Right atrium auricular region (tissue), 2 donors: ENCODE data around the gene SLC39A12. TPM values are rescaled to one million over a fixed set of nuclear protein-coding genes. Genes with fewer than 3 reads are reported as not detected.

Experiments used
- DNase-seq: peaks from one replicate; pipeline ENCODE4 v3.0.0-alpha.2; 2019; ENCODE audit warnings: low spot score
- H3K27ac ChIP-seq, 2 donors: fragments of 200-600 bp; sonication (generic); 1 replicate in 1 of 2; 2 replicates in 1 of 2; pipeline ENCODE4 v1.5.1; 2016 to 2019
- H3K27me3 ChIP-seq, 2 donors: fragments of 200-600 bp; sonication (generic); one replicate each; pipeline versions ENCODE4 v1.5.1 to v1.6.0; 2017 to 2019
- H3K36me3 ChIP-seq: fragments of 200-600 bp; sonication (generic); one replicate; pipeline ENCODE4 v1.5.1; 2016
- H3K4me1 ChIP-seq, 2 donors: fragments of 200-600 bp; sonication (generic); one replicate each; pipeline versions ENCODE4 v1.5.1 to v1.6.0; 2017 to 2019
- H3K4me3 ChIP-seq, 2 donors: fragments of 200-600 bp; sonication (generic); 1 replicate in 1 of 2; 2 replicates in 1 of 2; pipeline ENCODE4 v1.5.1; 2017 to 2019; ENCODE audit warnings: mild to moderate bottlenecking in 1 of 2, moderate library complexity in 1 of 2
- H3K9me3 ChIP-seq, 2 donors: fragments of 200-600 bp; sonication (generic); one replicate each; pipeline ENCODE4 v1.5.1; 2019
- CTCF ChIP-seq, 2 donors: fragments of 200-600 bp; sonication (generic); IDR thresholded peaks; one replicate each; pipeline ENCODE4 v1.5.1; 2019; ENCODE audit warnings: antibody characterized with exemption in 2 of 2
- total RNA-seq, 2 donors: library from RNA; depleted of rRNA; stranded (reverse); fragments of >200 nt; gene quantifications; one replicate each; pipeline ENCODE4 v1.1.0, GENCODE V29; 2016

The SLC39A12 gene
- total RNA-seq, 2 donors from 2014 or later: not detected

- DNase-seq: no peak
- no peak overlapping the region for H3K4me3 ChIP-seq
- no peaks in the 10 kb centered on the region for H3K9me3 ChIP-seq
- no peaks in the 10 kb centered on the region for H3K4me1 ChIP-seq
- H3K36me3 ChIP-seq: no peaks in the 10 kb centered on the region
- no peaks in the 10 kb centered on the region for H3K27me3 ChIP-seq
- no peak overlapping the region for H3K27ac ChIP-seq
- no peak for TF ChIP-seq CTCF (IDR thresholded peaks at IDR 0.05)
Measured at GRCh38 chr10:17954861-17955260, 3.1 kb downstream of the SLC39A12 start.

- no peaks in the 10 kb centered on the region for H3K27me3 ChIP-seq
- no peaks in the 10 kb centered on the region for H3K36me3 ChIP-seq
- no peak overlapping the region for H3K27ac ChIP-seq
- no peaks in the 10 kb centered on the region for H3K4me1 ChIP-seq
- H3K4me3 ChIP-seq: no peak overlapping the region
- H3K9me3 ChIP-seq: peaks cover 0 to 8% of the 10 kb centered on the region in 2 donors
- DNase-seq: no peak
- no peak for TF ChIP-seq CTCF (IDR thresholded peaks at IDR 0.05)
Measured at GRCh38 chr10:17958049-17958448, 6.3 kb downstream of the SLC39A12 start.

GRCh38 chr10:17959870-17960269 is 8.2 kb downstream of the SLC39A12 start:
- H3K9me3 ChIP-seq: peaks cover 0 to 8% of the 10 kb centered on the region in 2 donors
- no peaks in the 10 kb centered on the region for H3K36me3 ChIP-seq
- no peak for TF ChIP-seq CTCF (IDR thresholded peaks at IDR 0.05)
- no peaks in the 10 kb centered on the region for H3K27me3 ChIP-seq
- no peak for DNase-seq
- no peak overlapping the region for H3K4me3 ChIP-seq
- H3K27ac ChIP-seq: no peak overlapping the region
- H3K4me1 ChIP-seq: no peaks in the 10 kb centered on the region

- Histone ChIP-seq H3K4me3 (no peak overlapping the region), H3K27ac (no peak overlapping the region), H3K4me1 (no peaks in the 10 kb centered on the region), H3K27me3 (no peaks in the 10 kb centered on the region), H3K36me3 (no peaks in the 10 kb centered on the region), H3K9me3 (peaks cover 0 to 8% of the 10 kb centered on the region in 2 donors)
- TF ChIP-seq CTCF (IDR thresholded peaks at IDR 0.05): no peak
- DNase-seq: no peak
Measured at GRCh38 chr10:17961551-17962422, 10.1 kb downstream of the SLC39A12 start.

GRCh38 chr10:17963431-17963830 is 11.7 kb downstream of the SLC39A12 start:
- Histone ChIP-seq H3K36me3 (no peaks in the 10 kb centered on the region), H3K27ac (no peak overlapping the region), H3K9me3 (peaks cover 0 to 14% of the 10 kb centered on the region in 2 donors), H3K4me1 (no peaks in the 10 kb centered on the region), H3K4me3 (no peak overlapping the region), H3K27me3 (no peaks in the 10 kb centered on the region)
- no peak for TF ChIP-seq CTCF (IDR thresholded peaks at IDR 0.05)
- DNase-seq: no peak
